Eye (tissue), 1 donor: ENCODE measurements around the gene CST4.
"Not testable (repeated sequence)": the region's sequence is repeated elsewhere in the genome, so short reads cannot be mapped to it uniquely, and the experiment has no call there.

ENCODE experiments used
- DNase-seq: peaks from one replicate; pipeline ENCODE4 v3.0.0-alpha.2; 2015

Gene CST4

DNA sequence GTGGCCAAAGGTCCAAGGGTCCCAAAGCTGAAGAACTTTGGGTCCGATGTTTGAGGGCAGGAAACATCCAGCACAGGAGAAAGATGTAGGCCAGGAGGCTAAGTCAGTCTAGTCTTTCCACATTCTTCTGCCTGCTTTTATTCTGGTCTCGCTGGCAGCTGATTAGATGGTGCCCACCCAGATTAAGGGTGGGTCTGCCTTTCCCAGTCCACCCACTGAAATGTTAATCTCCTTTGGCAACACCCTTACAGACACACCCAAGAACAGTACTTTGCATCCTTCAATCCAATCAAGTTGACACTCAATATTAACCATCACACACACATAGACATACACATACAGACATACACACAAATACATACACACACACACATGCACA is 29.2 kb downstream of the CST4 start:
- not testable (repeated sequence) for DNase-seq

DNA sequence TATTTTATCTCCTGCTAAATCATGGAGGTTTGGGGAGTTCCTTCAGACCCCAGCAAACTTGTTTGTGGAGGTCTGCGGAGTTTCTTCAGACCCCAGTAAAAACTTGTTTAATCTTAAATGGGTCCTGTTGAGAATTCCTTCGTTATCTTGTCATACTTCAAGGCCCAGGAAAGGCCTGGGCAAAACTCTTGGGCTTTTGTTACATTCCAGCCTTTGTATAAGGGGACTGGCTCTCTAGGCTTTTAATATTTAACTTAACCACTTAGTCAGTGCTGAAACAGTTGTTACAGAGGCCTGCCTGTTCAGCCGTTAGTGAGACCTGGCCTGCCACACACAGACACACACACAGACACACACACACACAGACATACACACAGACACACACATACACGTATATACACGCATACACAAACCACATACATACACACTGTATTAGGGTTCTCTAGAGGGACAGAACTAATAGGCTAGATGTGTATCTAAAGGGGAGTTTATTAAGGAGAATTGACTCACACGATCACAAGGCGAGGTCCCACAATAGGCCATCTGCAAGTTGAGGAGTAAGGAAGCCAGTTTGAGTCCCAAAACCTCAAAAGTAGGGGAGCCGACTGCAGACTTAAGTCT is 29.7 kb downstream of the CST4 start:
- DNase-seq: no peak

DNA sequence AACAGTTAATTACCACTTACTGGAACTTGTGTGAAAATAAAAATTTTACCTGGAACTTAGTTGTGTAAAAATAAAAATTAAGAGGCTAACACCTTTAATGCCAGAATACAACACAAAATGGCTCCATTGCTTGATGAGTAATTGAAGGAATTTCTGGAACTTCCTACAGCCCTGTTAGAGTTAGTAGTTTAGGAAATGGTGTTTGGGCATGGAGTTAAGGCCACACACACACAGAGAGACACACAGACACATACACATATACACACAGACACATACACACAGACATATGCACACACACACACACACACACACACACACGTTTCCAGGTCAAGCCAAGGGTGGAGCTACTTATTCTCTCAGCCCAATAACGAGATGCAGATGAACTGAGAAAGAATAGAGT is 30.5 kb downstream of the CST4 start:
- no peak for DNase-seq

GRCh38 chr20:23657202-23657601 is 31.6 kb downstream of the CST4 start:
- no peak for DNase-seq

- DNase-seq: no peak
Observed at GRCh38 chr20:23656372-23656771, 32.5 kb downstream of the CST4 start.

GRCh38 chr20:23655491-23656211 is 33.2 kb downstream of the CST4 start:
- no peak for DNase-seq

GRCh38 chr20:23654717-23655116 is 34.1 kb downstream of the CST4 start:
- DNase-seq: no peak

GRCh38 chr20:23654000-23654399 is 34.8 kb downstream of the CST4 start:
- DNase-seq: peak; percentile 50

DNA sequence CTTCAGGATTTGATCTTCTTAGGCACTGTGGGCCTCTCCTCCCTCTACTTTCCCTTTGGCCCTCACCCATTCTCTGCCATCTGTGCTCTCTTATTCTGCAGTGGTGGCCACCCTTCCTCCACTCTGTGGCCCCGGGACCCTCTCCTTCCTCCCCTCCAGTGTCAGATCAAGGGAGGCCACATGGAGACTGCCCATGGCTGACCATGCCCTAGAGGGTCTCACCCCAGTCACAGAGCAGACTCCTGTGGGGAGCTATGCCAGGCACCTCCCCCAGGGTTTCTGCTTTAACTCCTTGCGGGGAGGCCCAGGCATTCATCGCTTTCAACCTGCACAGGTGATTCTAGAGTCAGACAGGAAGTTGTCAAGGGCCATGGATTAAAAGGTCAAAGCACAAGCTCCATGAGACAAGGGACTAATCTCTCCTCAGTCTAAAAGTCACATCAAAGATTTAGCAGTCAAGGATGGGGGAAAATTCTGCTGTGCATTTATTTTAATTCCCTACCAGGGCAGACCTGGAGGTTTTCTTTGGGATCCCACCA is 35.4 kb downstream of the CST4 start:
- no peak for DNase-seq

DNA sequence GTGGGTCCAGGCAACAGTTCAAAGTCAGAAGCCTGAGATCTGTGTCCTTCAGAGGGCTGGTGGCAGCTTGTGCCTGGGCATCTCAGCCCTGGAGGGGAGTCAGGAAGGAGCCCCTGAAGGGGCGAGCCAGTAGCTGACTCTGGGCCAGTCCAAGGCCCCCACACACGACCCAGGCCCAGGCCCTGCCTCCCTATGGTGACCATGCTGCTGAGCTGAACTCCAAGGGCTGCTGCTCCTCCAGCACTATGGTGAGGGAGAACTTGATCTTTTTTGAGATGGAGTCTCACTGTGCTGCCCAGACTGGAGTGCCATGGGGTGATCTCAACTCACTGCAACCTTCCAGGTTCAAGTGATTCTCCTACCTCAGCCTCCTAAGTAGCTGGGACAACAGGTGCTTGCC is 35.9 kb downstream of the CST4 start:
- no peak for DNase-seq

DNA sequence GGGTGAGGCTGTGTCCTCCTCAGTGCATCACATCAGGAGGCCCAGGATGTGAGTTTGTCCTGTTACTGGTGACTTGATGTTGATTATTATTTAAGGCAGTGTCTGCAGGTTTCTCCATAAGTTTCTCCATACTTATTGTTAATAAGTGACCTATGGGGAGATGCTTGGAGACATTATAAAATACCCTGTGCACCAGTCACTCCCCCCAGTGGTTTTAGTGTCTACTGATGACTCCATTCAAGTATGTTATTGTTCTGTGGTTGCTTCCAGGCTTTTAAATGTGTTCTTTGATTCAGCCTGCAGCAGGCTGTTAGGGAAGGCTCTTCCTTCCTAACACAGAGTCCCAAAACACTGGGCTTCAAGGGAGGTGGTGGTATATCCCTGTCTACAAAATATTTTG is 36.5 kb downstream of the CST4 start:
- DNase-seq: no peak

- DNase-seq: no peak
Observed at GRCh38 chr20:23651117-23651516, 37.7 kb downstream of the CST4 start.

DNA sequence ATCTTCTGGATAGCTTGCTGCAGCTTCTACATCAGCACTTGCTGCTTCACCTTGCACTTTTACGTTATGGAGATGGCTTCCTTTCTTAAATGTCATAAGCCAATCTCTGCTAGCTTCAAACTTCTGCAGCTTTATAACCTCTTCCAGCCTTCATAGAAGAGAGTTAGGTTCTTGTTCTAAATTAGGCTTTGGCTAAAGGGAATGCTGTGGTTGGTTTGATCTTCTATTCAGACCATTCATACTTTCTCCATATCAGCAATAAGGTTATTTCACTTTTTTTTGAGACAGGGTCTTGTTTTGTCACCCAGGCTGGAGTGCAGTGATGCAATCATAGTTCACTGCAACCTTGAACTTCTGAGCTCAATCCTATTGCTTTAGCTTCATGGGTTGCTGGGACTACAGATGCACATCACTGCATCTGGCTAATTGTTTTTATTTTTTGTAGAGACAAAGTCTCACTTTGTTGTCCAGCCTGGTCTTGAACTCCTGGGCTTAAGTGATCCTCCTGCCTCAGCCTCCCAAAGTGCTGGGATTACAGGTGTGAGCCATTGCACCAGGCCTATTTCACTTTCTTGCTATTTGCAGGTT is 38.9 kb downstream of the CST4 start:
- DNase-seq: no peak

- DNase-seq: no peak
Observed at GRCh38 chr20:23649242-23649641, 39.6 kb downstream of the CST4 start.

- no peak for DNase-seq
Observed at GRCh38 chr20:23647346-23647745, 41.5 kb downstream of the CST4 start.

DNA sequence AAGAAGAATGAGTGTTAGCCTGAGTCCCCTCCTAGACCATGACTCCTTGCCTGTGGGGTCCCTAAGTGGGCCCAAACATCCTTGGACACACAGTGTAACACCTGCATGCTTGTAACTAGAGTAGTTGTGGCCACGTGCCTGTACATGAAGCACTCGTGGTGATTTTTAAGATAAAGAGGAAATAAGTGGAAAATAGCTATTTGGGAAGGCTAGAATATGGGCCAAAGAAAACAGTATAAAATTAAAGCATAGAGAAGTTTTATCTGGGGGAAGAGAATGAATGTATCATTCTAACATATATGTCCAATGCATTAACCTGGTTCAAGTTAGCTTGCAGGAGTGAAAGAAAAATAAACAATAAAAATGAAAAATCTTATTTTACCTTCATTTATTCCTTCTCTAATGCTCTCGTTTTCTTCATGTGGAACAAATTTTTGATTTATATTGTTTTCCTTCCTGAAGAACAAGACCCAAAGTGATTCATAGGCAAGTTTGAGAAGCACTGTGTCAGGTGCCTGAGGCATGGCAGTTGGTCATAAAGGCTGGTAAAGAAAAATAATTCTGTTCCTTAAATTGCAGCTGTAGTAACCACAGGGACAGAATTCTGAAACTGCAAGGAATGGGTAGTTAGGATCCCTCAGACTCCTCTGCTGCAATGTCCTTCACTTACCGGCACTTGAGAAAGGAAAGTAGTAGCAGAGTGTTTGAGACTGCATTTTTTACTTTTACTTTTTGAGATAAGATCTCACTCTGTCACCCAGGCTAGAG is 42.5 kb downstream of the CST4 start:
- DNase-seq: no peak

DNA sequence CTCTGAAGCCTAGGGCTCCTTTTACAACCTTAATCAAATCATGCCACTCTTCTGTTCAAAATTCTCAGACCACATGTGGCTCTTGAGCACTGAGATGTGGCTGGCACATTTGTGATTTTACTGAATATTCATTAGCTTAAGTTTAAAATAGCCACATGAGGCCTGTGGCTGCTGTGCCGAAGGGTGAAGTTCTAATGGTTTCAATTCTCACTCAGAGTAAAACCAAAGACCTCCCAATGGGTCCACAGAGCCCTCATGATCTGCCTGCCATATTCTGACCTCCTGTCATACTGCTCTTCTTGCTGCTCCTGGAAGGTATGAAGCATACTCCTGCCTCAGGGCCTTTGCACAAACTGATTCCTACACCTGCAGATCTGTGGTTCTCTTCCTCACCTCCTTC is 43.3 kb downstream of the CST4 start:
- no peak for DNase-seq

GRCh38 chr20:23644164-23644563 is 44.7 kb downstream of the CST4 start:
- no peak for DNase-seq

GRCh38 chr20:23643659-23644058 is 45.2 kb downstream of the CST4 start:
- no peak for DNase-seq

- DNase-seq: no peak
Observed at GRCh38 chr20:23641936-23642751, 46.7 kb downstream of the CST4 start.

- no peak for DNase-seq
Observed at GRCh38 chr20:23640671-23641667, 47.9 kb downstream of the CST4 start.
